ENCODE data around the gene NAP1L1.

GRCh38 chr12:76083246-76083903, 1.1 kb downstream of the NAP1L1 start:
- TF ChIP-seq EZH2 (IDR thresholded peaks at IDR 0.05) (no peak), CTCF (IDR thresholded peaks at IDR 0.05) (no peak), EZH2phosphoT487 (IDR thresholded peaks at IDR 0.05) (no peak)
